HG02571 (cell line): ENCODE results near the gene PLPPR5.

Experiments used
- ATAC-seq: cut with Tn5 transposase; IDR thresholded peaks from one replicate; pipeline ENCODE4 v1.9.1; 2021; ENCODE audit warnings: mild to moderate bottlenecking, moderate library complexity; ENCODE audit not compliant: unreplicated experiment

Gene PLPPR5

DNA sequence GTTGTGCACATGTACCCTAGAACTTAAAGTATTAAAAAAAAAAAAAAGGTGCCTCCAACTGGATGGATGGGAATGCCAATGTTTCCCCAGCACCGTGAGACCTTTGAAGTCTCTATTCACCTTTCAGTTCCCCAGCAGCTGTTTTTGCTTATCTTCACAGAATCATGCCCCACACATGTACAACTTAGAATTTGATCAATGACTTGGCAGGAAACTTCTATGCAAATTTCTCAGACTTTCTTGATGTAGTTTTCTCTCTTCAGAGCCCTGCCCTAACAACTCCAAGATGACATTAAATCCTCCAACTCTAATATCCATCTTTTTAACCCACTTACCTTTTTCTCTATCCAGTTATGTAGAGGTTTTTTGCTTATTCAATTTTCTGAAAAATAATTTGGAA lies 144.3 kb downstream of the PLPPR5 start:
- ATAC-seq = no peak

- no peak for ATAC-seq
Measured at GRCh38 chr1:98854137-98854536, 150.5 kb downstream of the PLPPR5 start.

DNA sequence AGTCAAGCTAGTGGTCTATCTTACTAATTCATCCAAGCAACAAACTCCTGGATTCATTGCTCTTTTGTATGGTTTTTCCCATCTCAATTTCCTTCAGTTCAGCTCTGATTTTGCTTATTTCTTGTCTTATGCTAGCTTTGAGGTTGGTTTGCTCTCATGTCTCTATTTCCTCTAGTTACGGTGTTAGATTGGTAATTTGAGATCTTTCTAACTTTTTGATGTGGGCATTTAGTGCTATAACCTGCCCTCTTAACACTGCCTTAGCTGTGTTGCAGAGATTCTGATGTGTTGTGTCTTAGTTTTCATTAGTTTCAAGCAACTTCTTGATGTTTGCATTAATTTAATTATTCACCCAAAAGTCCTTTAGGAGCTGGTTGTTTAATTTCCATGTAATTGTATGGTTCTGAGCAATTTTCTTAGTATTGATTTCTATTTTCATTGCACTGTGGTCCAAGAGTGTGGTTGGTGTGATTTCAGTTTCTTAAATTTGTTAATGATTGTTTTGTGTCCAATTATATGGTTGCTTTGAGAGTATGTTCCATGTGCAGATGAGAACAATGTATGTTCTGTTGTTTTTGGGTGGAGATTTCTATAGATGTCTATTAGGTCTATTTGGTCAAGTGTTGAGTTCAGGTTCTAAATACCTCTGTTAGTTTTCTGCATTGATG lies 154.6 kb downstream of the PLPPR5 start:
- ATAC-seq = no peak

GRCh38 chr1:98842241-98842640 lies 162.4 kb downstream of the PLPPR5 start:
- no peak for ATAC-seq
